ENCODE results near the gene LRRC18.

LRRC18 gene

GRCh38 chr10:48887982-48888381 lies 51.7 kb downstream of the LRRC18 start:
- Histone ChIP-seq H3K36me3 (ENCODE audit: control insufficient read depth in 5 of 5, insufficient read depth in 5 of 5, low read length in 5 of 5) (peaks cover 0 to 4% (median 0%) of the 10 kb centered on the region in 5 donors), H3K4me1 (ENCODE audit: control insufficient read depth in 5 of 5, insufficient read depth in 5 of 5, low read length in 5 of 5) (peaks cover 0 to 7% (median 0%) of the 10 kb centered on the region in 5 donors), H3K9me3 (ENCODE audit: control insufficient read depth in 5 of 5, low read length in 5 of 5) (no peaks in the 10 kb centered on the region), H3K9ac (ENCODE audit: low read length in 5 of 5) (no peak overlapping the region), H3K27ac (ENCODE audit: low read depth, low read length) (no peak overlapping the region), H3K4me3 (ENCODE audit: low read depth in 1 of 5, low read length in 5 of 5) (no peak overlapping the region), H3K27me3 (ENCODE audit: control insufficient read depth in 5 of 5, insufficient read depth in 4 of 5, low read length in 5 of 5) (no peaks in the 10 kb centered on the region)

- no peak overlapping the region for H3K9ac ChIP-seq (ENCODE audit: low read length in 5 of 5)
- no peak overlapping the region for H3K27ac ChIP-seq (ENCODE audit: low read depth, low read length)
- no peak overlapping the region for H3K4me3 ChIP-seq (ENCODE audit: low read depth in 1 of 5, low read length in 5 of 5)
- peaks cover 0 to 3% (median 0%) of the 10 kb centered on the region in 5 donors for H3K36me3 ChIP-seq (ENCODE audit: control insufficient read depth in 5 of 5, insufficient read depth in 5 of 5, low read length in 5 of 5)
- no peaks in the 10 kb centered on the region for H3K27me3 ChIP-seq (ENCODE audit: control insufficient read depth in 5 of 5, insufficient read depth in 4 of 5, low read length in 5 of 5)
- H3K4me1 ChIP-seq (ENCODE audit: control insufficient read depth in 5 of 5, insufficient read depth in 5 of 5, low read length in 5 of 5) = no peaks in the 10 kb centered on the region
- H3K9me3 ChIP-seq (ENCODE audit: control insufficient read depth in 5 of 5, low read length in 5 of 5) = no peaks in the 10 kb centered on the region
Measured at GRCh38 chr10:48885376-48885775, 54.3 kb downstream of the LRRC18 start.

DNA sequence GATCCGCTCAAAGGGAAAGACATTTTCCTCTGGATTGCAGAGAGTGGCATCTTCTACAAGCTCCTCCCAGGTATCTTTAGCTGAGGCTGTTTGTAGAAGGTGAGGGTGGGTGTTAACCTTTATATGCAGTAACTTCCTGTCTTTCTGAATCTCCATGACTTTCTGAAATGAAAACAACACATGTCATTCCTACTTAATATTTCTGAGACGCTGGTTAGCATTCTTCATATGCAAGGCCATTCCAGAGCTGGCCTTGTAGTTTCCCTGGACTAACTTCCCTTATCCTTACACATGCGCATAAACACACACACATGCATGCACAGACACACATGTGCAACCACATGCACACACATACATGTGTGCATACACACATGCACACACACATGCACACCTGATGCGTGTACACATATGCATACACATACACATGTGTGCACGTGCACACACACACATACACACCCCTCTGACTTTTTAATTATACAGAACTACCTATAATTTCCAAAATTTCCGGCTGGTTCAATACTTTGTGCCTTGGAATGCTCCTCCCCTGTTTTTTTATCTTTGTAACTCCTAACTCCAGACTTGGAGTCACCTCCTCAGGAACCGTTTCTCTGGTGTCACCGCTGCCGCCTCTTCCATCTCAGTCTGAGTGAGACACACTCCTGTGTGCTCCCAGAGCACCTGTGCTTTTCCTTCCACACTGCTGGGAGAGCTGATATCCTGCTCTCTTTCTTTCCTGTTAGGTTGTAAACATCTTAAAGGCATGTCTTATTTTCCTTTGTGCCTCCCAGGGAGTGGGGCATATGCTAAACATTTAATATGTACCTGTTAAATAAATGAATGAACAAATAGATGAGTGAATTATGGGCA lies 55.2 kb downstream of the LRRC18 start:
- H3K9ac ChIP-seq (ENCODE audit: low read length in 5 of 5) = no peak overlapping the region
- no peak overlapping the region for H3K4me3 ChIP-seq (ENCODE audit: low read depth in 1 of 5, low read length in 5 of 5)
- H3K4me1 ChIP-seq (ENCODE audit: control insufficient read depth in 5 of 5, insufficient read depth in 5 of 5, low read length in 5 of 5) = no peaks in the 10 kb centered on the region
- H3K9me3 ChIP-seq (ENCODE audit: control insufficient read depth in 5 of 5, low read length in 5 of 5) = peaks cover 0 to 3% (median 0%) of the 10 kb centered on the region in 5 donors
- no peak overlapping the region for H3K27ac ChIP-seq (ENCODE audit: low read depth, low read length)
- H3K36me3 ChIP-seq (ENCODE audit: control insufficient read depth in 5 of 5, insufficient read depth in 5 of 5, low read length in 5 of 5) = peaks cover 0 to 3% (median 0%) of the 10 kb centered on the region in 5 donors
- no peaks in the 10 kb centered on the region for H3K27me3 ChIP-seq (ENCODE audit: control insufficient read depth in 5 of 5, insufficient read depth in 4 of 5, low read length in 5 of 5)

DNA sequence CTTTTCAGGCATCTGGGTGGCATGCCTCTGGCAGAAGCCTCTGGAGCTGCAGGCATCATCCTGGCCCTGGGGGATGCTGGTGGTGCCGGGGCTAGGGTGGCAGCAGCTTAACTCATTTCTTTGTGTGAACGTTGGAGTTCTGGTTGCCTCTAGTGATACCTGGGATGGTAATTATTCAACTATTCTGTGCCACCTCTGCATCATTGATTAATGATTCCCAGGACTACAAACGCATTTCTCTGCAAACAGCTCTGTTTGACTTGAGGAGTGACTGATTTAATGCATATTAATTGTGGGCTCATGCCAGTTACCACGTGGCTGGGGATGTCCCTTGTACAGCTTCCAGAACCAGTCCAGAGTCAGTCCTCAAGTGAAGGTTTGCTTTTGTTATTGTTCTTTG lies 55.9 kb downstream of the LRRC18 start:
- H3K4me1 ChIP-seq (ENCODE audit: control insufficient read depth in 5 of 5, insufficient read depth in 5 of 5, low read length in 5 of 5) = no peaks in the 10 kb centered on the region
- no peak overlapping the region for H3K4me3 ChIP-seq (ENCODE audit: low read depth in 1 of 5, low read length in 5 of 5)
- peaks cover 0 to 3% (median 0%) of the 10 kb centered on the region in 5 donors for H3K36me3 ChIP-seq (ENCODE audit: control insufficient read depth in 5 of 5, insufficient read depth in 5 of 5, low read length in 5 of 5)
- peaks cover 0 to 3% (median 0%) of the 10 kb centered on the region in 5 donors for H3K9me3 ChIP-seq (ENCODE audit: control insufficient read depth in 5 of 5, low read length in 5 of 5)
- H3K9ac ChIP-seq (ENCODE audit: low read length in 5 of 5) = no peak overlapping the region
- H3K27ac ChIP-seq (ENCODE audit: low read depth, low read length) = no peak overlapping the region
- H3K27me3 ChIP-seq (ENCODE audit: control insufficient read depth in 5 of 5, insufficient read depth in 4 of 5, low read length in 5 of 5) = no peaks in the 10 kb centered on the region

- Histone ChIP-seq H3K36me3 (ENCODE audit: control insufficient read depth in 5 of 5, insufficient read depth in 5 of 5, low read length in 5 of 5) (peaks cover 0 to 6% (median 2%) of the 10 kb centered on the region in 5 donors), H3K4me1 (ENCODE audit: control insufficient read depth in 5 of 5, insufficient read depth in 5 of 5, low read length in 5 of 5) (no peaks in the 10 kb centered on the region), H3K27me3 (ENCODE audit: control insufficient read depth in 5 of 5, insufficient read depth in 4 of 5, low read length in 5 of 5) (no peaks in the 10 kb centered on the region), H3K27ac (ENCODE audit: low read depth, low read length) (no peak overlapping the region), H3K9ac (ENCODE audit: low read length in 5 of 5) (no peak overlapping the region), H3K9me3 (ENCODE audit: control insufficient read depth in 5 of 5, low read length in 5 of 5) (peaks cover 0 to 3% (median 0%) of the 10 kb centered on the region in 5 donors), H3K4me3 (ENCODE audit: low read depth in 1 of 5, low read length in 5 of 5) (no peak overlapping the region)
Measured at GRCh38 chr10:48882881-48883280, 56.8 kb downstream of the LRRC18 start.

GRCh38 chr10:48881937-48882336 lies 57.7 kb downstream of the LRRC18 start:
- Histone ChIP-seq H3K27ac (ENCODE audit: low read depth, low read length) (no peak overlapping the region), H3K9me3 (ENCODE audit: control insufficient read depth in 5 of 5, low read length in 5 of 5) (peaks cover 0 to 3% (median 0%) of the 10 kb centered on the region in 5 donors), H3K36me3 (ENCODE audit: control insufficient read depth in 5 of 5, insufficient read depth in 5 of 5, low read length in 5 of 5) (peaks cover 0 to 7% (median 2%) of the 10 kb centered on the region in 5 donors), H3K27me3 (ENCODE audit: control insufficient read depth in 5 of 5, insufficient read depth in 4 of 5, low read length in 5 of 5) (no peaks in the 10 kb centered on the region), H3K4me3 (ENCODE audit: low read depth in 1 of 5, low read length in 5 of 5) (no peak overlapping the region), H3K4me1 (ENCODE audit: control insufficient read depth in 5 of 5, insufficient read depth in 5 of 5, low read length in 5 of 5) (no peaks in the 10 kb centered on the region), H3K9ac (ENCODE audit: low read length in 5 of 5) (no peak overlapping the region)

DNA sequence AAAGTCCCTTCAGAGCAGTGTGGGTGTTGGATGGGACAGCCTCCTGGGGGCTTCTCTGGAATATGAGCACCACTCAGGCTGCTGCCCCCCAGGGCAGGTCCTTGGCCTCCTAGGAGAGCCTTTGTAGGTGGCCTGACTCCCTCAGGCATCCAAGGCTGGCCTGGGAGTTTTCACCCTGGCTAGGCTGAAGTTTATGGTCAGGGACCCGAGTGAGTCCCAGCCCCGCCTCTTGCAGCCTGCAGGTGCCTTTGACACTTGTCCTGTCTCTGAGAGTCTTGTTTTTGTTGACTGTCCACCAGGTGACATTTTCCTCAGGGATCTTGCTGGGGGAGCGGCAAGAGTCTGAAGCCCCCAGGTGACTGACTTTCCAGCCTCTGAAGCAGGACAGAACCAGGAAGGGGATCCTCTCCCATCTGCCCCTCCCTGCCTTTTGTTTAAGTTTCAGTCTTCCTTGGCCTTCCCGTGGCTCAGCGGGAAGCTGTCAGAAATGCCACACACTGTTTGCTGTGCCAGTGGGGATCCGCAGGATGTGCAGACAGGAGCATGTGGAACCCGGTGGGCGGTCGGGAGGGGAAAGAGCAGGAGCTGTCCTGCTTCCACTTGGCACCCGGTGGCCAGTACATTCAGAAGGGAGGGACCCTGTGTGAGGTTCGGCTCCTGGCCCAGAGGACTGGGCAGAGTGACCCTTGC lies 59.5 kb downstream of the LRRC18 start:
- Histone ChIP-seq H3K27me3 (ENCODE audit: control insufficient read depth in 5 of 5, insufficient read depth in 4 of 5, low read length in 5 of 5) (no peaks in the 10 kb centered on the region), H3K4me3 (ENCODE audit: low read depth in 1 of 5, low read length in 5 of 5) (no peak overlapping the region), H3K9me3 (ENCODE audit: control insufficient read depth in 5 of 5, low read length in 5 of 5) (peaks cover 0 to 3% (median 0%) of the 10 kb centered on the region in 5 donors), H3K9ac (ENCODE audit: low read length in 5 of 5) (no peak overlapping the region), H3K27ac (ENCODE audit: low read depth, low read length) (no peak overlapping the region), H3K4me1 (ENCODE audit: control insufficient read depth in 5 of 5, insufficient read depth in 5 of 5, low read length in 5 of 5) (no peaks in the 10 kb centered on the region), H3K36me3 (ENCODE audit: control insufficient read depth in 5 of 5, insufficient read depth in 5 of 5, low read length in 5 of 5) (peaks cover 0 to 10% (median 0%) of the 10 kb centered on the region in 5 donors)

- H3K36me3 ChIP-seq (ENCODE audit: control insufficient read depth in 5 of 5, insufficient read depth in 5 of 5, low read length in 5 of 5) = peaks cover 0 to 10% (median 0%) of the 10 kb centered on the region in 5 donors
- H3K27ac ChIP-seq (ENCODE audit: low read depth, low read length) = no peak overlapping the region
- H3K4me1 ChIP-seq (ENCODE audit: control insufficient read depth in 5 of 5, insufficient read depth in 5 of 5, low read length in 5 of 5) = no peaks in the 10 kb centered on the region
- no peaks in the 10 kb centered on the region for H3K27me3 ChIP-seq (ENCODE audit: control insufficient read depth in 5 of 5, insufficient read depth in 4 of 5, low read length in 5 of 5)
- no peak overlapping the region for H3K4me3 ChIP-seq (ENCODE audit: low read depth in 1 of 5, low read length in 5 of 5)
- no peak overlapping the region for H3K9ac ChIP-seq (ENCODE audit: low read length in 5 of 5)
- peaks cover 0 to 3% (median 0%) of the 10 kb centered on the region in 5 donors for H3K9me3 ChIP-seq (ENCODE audit: control insufficient read depth in 5 of 5, low read length in 5 of 5)
Measured at GRCh38 chr10:48879451-48879850, 60.2 kb downstream of the LRRC18 start.

DNA sequence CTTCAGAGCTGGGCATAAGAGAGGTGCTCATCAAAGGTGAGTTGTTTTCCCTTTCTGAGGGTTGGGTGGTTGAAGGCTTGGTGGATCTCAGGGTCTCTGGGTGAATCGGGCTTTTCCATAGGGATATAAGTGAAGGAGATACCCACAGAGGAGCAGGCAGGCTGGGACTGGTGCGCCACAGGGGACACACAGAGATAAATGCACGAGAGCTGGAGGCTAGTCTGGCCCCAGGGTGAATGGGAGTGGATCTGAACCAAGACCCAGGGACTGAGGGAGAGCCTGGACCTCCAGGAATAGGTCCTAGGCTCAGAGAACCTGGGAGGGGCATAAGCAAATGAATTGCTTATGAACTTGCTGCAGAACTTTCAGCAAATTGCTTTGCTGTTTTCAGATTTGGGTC lies 61.5 kb downstream of the LRRC18 start:
- Histone ChIP-seq H3K27me3 (ENCODE audit: control insufficient read depth in 5 of 5, insufficient read depth in 4 of 5, low read length in 5 of 5) (no peaks in the 10 kb centered on the region), H3K4me1 (ENCODE audit: control insufficient read depth in 5 of 5, insufficient read depth in 5 of 5, low read length in 5 of 5) (no peaks in the 10 kb centered on the region), H3K36me3 (ENCODE audit: control insufficient read depth in 5 of 5, insufficient read depth in 5 of 5, low read length in 5 of 5) (peaks cover 0 to 10% (median 0%) of the 10 kb centered on the region in 5 donors)

GRCh38 chr10:48872234-48872633 lies 67.4 kb downstream of the LRRC18 start:
- Histone ChIP-seq H3K27me3 (ENCODE audit: control insufficient read depth in 5 of 5, insufficient read depth in 4 of 5, low read length in 5 of 5) (no peaks in the 10 kb centered on the region), H3K9ac (ENCODE audit: low read length in 5 of 5) (no peak overlapping the region), H3K4me3 (ENCODE audit: low read depth in 1 of 5, low read length in 5 of 5) (no peak overlapping the region), H3K36me3 (ENCODE audit: control insufficient read depth in 5 of 5, insufficient read depth in 5 of 5, low read length in 5 of 5) (peaks cover 0 to 3% (median 0%) of the 10 kb centered on the region in 5 donors), H3K9me3 (ENCODE audit: control insufficient read depth in 5 of 5, low read length in 5 of 5) (no peaks in the 10 kb centered on the region), H3K27ac (ENCODE audit: low read depth, low read length) (no peak overlapping the region), H3K4me1 (ENCODE audit: control insufficient read depth in 5 of 5, insufficient read depth in 5 of 5, low read length in 5 of 5) (no peaks in the 10 kb centered on the region)

More for the DNA sequence above, 61.5 kb downstream of the LRRC18 start:
- peaks cover 0 to 3% (median 0%) of the 10 kb centered on the region in 5 donors for H3K9me3 ChIP-seq (ENCODE audit: control insufficient read depth in 5 of 5, low read length in 5 of 5)
- H3K9ac ChIP-seq (ENCODE audit: low read length in 5 of 5) = no peak overlapping the region
- H3K27ac ChIP-seq (ENCODE audit: low read depth, low read length) = no peak overlapping the region
- H3K4me3 ChIP-seq (ENCODE audit: low read depth in 1 of 5, low read length in 5 of 5) = no peak overlapping the region
